GM23338 (cell line): ENCODE data around the gene MC3R. TPM values are rescaled to one million over a fixed set of nuclear protein-coding genes. Genes with fewer than 3 reads are reported as not detected.
"Not testable (repeated sequence)": the region's sequence is repeated elsewhere in the genome, so short reads cannot be mapped to it uniquely, and the experiment has no call there.

ENCODE experiments used
- ATAC-seq: fragments of 200-7000 bp; cut with Tn5 transposase; 3 replicates; pipeline ENCODE4 v1.9.1; 2020
- DNase-seq: peaks from one replicate; pipeline ENCODE4 v3.0.0-alpha.2; 2015; ENCODE audit warnings: low spot score
- H2AFZ ChIP-seq: fragments of 200-600 bp; sonication (generic); 2 replicates; pipeline ENCODE4 v1.8.0; 2016; ENCODE audit warnings: antibody characterized with exemption, mild to moderate bottlenecking, moderate library complexity
- H3F3A ChIP-seq: fragments of 200-600 bp; sonication (generic); replicated peaks from 2 replicates; pipeline ENCODE4 v1.8.0; 2017; ENCODE audit warnings: antibody characterized with exemption, mixed run types, low read depth
- H3K27ac ChIP-seq: fragments of 200-600 bp; sonication (generic); 2 replicates; pipeline ENCODE4 v1.6.1; 2016; ENCODE audit warnings: low read depth
- H3K27me3 ChIP-seq: fragments of 200-600 bp; sonication (generic); 2 replicates; pipeline ENCODE4 v1.8.0; 2016; ENCODE audit warnings: mild to moderate bottlenecking, mixed run types, moderate library complexity; ENCODE audit not compliant: insufficient read depth
- H3K36me3 ChIP-seq: fragments of 200-600 bp; sonication (generic); 2 replicates; pipeline ENCODE4 v1.8.0; 2016; ENCODE audit warnings: mild to moderate bottlenecking; ENCODE audit not compliant: insufficient read depth
- H3K4me1 ChIP-seq: fragments of 200-600 bp; sonication (generic); 2 replicates; pipeline ENCODE4 v1.8.0; 2016; ENCODE audit warnings: mild to moderate bottlenecking, moderate library complexity; ENCODE audit not compliant: insufficient read depth
- H3K4me2 ChIP-seq: fragments of 200-600 bp; sonication (generic); 2 replicates; pipeline ENCODE4 v1.7.1; 2017; ENCODE audit warnings: mixed run types
- H3K4me3 ChIP-seq: fragments of 200-600 bp; sonication (generic); 2 replicates; pipeline ENCODE4 v1.6.1; 2016; ENCODE audit warnings: mixed run types
- H3K79me2 ChIP-seq: fragments of 200-600 bp; sonication (generic); replicated peaks from 2 replicates; pipeline ENCODE4 v1.8.0; 2017; ENCODE audit warnings: mild to moderate bottlenecking; ENCODE audit not compliant: insufficient read depth
- H3K9me2 ChIP-seq: fragments of 200-600 bp; sonication (generic); 2 replicates; pipeline ENCODE4 v1.8.0; 2017; ENCODE audit not compliant: insufficient read depth
- H4K20me1 ChIP-seq: fragments of 200-600 bp; sonication (generic); replicated peaks from 2 replicates; pipeline ENCODE4 v1.8.0; 2017; ENCODE audit warnings: mild to moderate bottlenecking; ENCODE audit not compliant: insufficient read depth
- H3K27ac Mint-ChIP-seq: 2 replicates; pipeline ENCODE4 v1.8.0; 2020; ENCODE audit warnings: inconsistent platforms, mild to moderate bottlenecking, moderate library complexity, mixed read lengths
- H3K27me3 Mint-ChIP-seq: 3 replicates; pipeline ENCODE4 v1.8.0; 2022; ENCODE audit warnings: low read depth, mild to moderate bottlenecking, moderate library complexity, mixed read lengths, inconsistent platforms; ENCODE audit not compliant: insufficient read depth, poor library complexity
- H3K36me3 Mint-ChIP-seq: 3 replicates; pipeline ENCODE4 v1.8.0; 2021; ENCODE audit warnings: low read depth, mild to moderate bottlenecking, inconsistent platforms, moderate library complexity, mixed read lengths
- H3K4me1 Mint-ChIP-seq: 3 replicates; pipeline ENCODE4 v1.8.0; 2020; ENCODE audit warnings: mild to moderate bottlenecking, inconsistent platforms, mixed read lengths
- H3K4me3 Mint-ChIP-seq: 3 replicates; pipeline ENCODE4 v1.8.0; 2021; ENCODE audit warnings: moderate library complexity, mild to moderate bottlenecking, inconsistent platforms, mixed read lengths
- H3K9me3 Mint-ChIP-seq: 3 replicates; pipeline ENCODE4 v1.8.0; 2020; ENCODE audit warnings: moderate library complexity, mild to moderate bottlenecking, inconsistent platforms, mixed read lengths
- CREB1 ChIP-seq: fragments of 250-450 bp; sonication (Bioruptor Pico); IDR thresholded peaks from 2 replicates; pipeline ENCODE4 v1.5.0; 2020; ENCODE audit warnings: low read depth, mild to moderate bottlenecking, moderate library complexity
- CTCF ChIP-seq, 2 experiments: fragments of 200-600 bp in 1 of 2; sonication (generic) in 1 of 2; conservative IDR thresholded peaks; 2 replicates each; pipeline versions ENCODE4 v1.5.1 to v1.6.1; 2016 to 2017; ENCODE audit warnings: antibody characterized with exemption in 2 of 2, low read depth in 2 of 2, mild to moderate bottlenecking in 2 of 2, moderate library complexity in 1 of 2
- ETS1 ChIP-seq: IDR thresholded peaks from 2 replicates; pipeline ENCODE4 v1.6.1; 2016; ENCODE audit warnings: antibody characterized with exemption
- EZH2 ChIP-seq: fragments of 200-600 bp; sonication (generic); IDR thresholded peaks from one replicate; pipeline ENCODE4 v1.8.0; 2017; ENCODE audit warnings: antibody characterized with exemption, mild to moderate bottlenecking, low read depth; ENCODE audit not compliant: unreplicated experiment
- NANOG ChIP-seq: IDR thresholded peaks from 2 replicates; pipeline ENCODE4 v1.6.1; 2016; ENCODE audit warnings: antibody characterized with exemption, borderline replicate concordance
- POLR2AphosphoS5 ChIP-seq: IDR thresholded peaks from 2 replicates; pipeline ENCODE4 v1.6.1; 2016; ENCODE audit warnings: antibody characterized with exemption, low read depth
- REST ChIP-seq: IDR thresholded peaks from one replicate; pipeline ENCODE4 v1.6.1; 2018; ENCODE audit warnings: antibody characterized with exemption; ENCODE audit not compliant: unreplicated experiment
- ZNF114 ChIP-seq: fragments of 250-450 bp; sonication (Bioruptor Pico); IDR thresholded peaks from 2 replicates; pipeline ENCODE4 v1.5.0; 2020; ENCODE audit warnings: mild to moderate bottlenecking, moderate library complexity
- ZNF331 ChIP-seq: fragments of 250-450 bp; sonication (Bioruptor Pico); IDR thresholded peaks from 2 replicates; pipeline ENCODE4 v1.5.0; 2020; ENCODE audit warnings: low read depth, mild to moderate bottlenecking, moderate library complexity
- ZNF462 ChIP-seq: fragments of 250-450 bp; sonication (Bioruptor Pico); IDR thresholded peaks from 2 replicates; pipeline ENCODE4 v1.5.0; 2020; ENCODE audit warnings: mild to moderate bottlenecking, moderate library complexity
- polyA plus RNA-seq: library from polyadenylated mRNA; unstranded; fragments of >200 nt; fragmentation: Nextera tagmentation; extraction: Ambion mirVana; gene quantifications from 2 replicates; pipeline ENCODE4 v1.2.1, GENCODE V29; 2016
- total RNA-seq: library from RNA; depleted of rRNA; stranded (reverse); fragments of >200 nt; shearing (Covaris generic); gene quantifications from 2 replicates; pipeline ENCODE4 v1.2.3, GENCODE V29; 2014

Gene MC3R
- total and polyA plus RNA-seq, 2 experiments from 2014 or later: not detected

GRCh38 chr20:56217829-56218228 lies 30.7 kb upstream of the MC3R start:
- Histone ChIP-seq H3K27ac (no peak overlapping the region), H4K20me1 (no peaks in the 10 kb centered on the region), H3K9me2 (no peaks in the 10 kb centered on the region), H3K4me2 (no peak overlapping the region), H3K4me1 (no peaks in the 10 kb centered on the region), H3K4me3 (no peak overlapping the region), H3K27me3 (no peaks in the 10 kb centered on the region), H3F3A (no peaks in the 10 kb centered on the region), H2AFZ (no peak overlapping the region), H3K79me2 (no peaks in the 10 kb centered on the region), H3K36me3 (no peaks in the 10 kb centered on the region; the same call in 1 of the 2 replicates)
- no peaks in the 10 kb centered on the region for H3K4me1 Mint-ChIP-seq
- H3K27ac Mint-ChIP-seq: no peak overlapping the region
- peaks cover 7% of the 10 kb centered on the region for H3K27me3 Mint-ChIP-seq
- no peak overlapping the region for H3K4me3 Mint-ChIP-seq
- no peak for ATAC-seq
- H3K9me3 Mint-ChIP-seq: peaks cover 97% of the 10 kb centered on the region
- DNase-seq: no peak
- TF ChIP-seq ZNF114 (CRISPR knock-in tag): no peak
- TF ChIP-seq ETS1: no peak
- no peak for TF ChIP-seq ZNF331 (CRISPR knock-in tag)
- no peak for TF ChIP-seq EZH2
- TF ChIP-seq CTCF (conservative IDR thresholded peaks at IDR 0.05; ENCODE audit: low read depth in 2 of 2): no peak
- TF ChIP-seq POLR2AphosphoS5: no peak
- no peak for TF ChIP-seq NANOG
- TF ChIP-seq REST: no peak
- no peak for TF ChIP-seq CREB1 (CRISPR knock-in tag)
- no peak for TF ChIP-seq ZNF462
- H3K36me3 Mint-ChIP-seq: peaks cover 48% of the 10 kb centered on the region

- H2AFZ ChIP-seq, H4K20me1 ChIP-seq, H3K36me3 ChIP-seq, H3K4me1 ChIP-seq, H3K27ac ChIP-seq, H3K4me3 Mint-ChIP-seq, ATAC-seq, H3K27me3 ChIP-seq, H3K27me3 Mint-ChIP-seq, H3K4me2 ChIP-seq, H3K27ac Mint-ChIP-seq, H3K9me2 ChIP-seq, H3K4me3 ChIP-seq, H3F3A ChIP-seq, H3K79me2 ChIP-seq, H3K4me1 Mint-ChIP-seq: not testable (repeated sequence)
- Mint-ChIP-seq H3K36me3 (peaks cover 34% of the 10 kb centered on the region), H3K9me3 (peaks cover 98% of the 10 kb centered on the region)
- peak; percentile 1 for DNase-seq
Observed at GRCh38 chr20:56221186-56221585, 27.3 kb upstream of the MC3R start.
